Breast epithelium (tissue), 3 donors: ENCODE measurements around the gene DYNLT1.

Experiments used
- POLR2A ChIP-seq: fragments of 450-650 bp; IDR thresholded peaks from one replicate; pipeline ENCODE4 v1.6.1; 2016; ENCODE audit warnings: antibody characterized with exemption, mild to moderate bottlenecking, moderate library complexity
- TF ChIP-seq, protein P1 (sequence below), 3 donors: fragments of 450-650 bp; IDR thresholded peaks; one replicate each; pipeline ENCODE4 v1.5.1; 2016 to 2017; ENCODE audit warnings: antibody characterized with exemption in 3 of 3, mild to moderate bottlenecking in 3 of 3, moderate library complexity in 3 of 3

GRCh38 chr6:158654498-158654897 is 10.0 kb upstream of the DYNLT1 start:
- TF ChIP-seq, protein P1, sequence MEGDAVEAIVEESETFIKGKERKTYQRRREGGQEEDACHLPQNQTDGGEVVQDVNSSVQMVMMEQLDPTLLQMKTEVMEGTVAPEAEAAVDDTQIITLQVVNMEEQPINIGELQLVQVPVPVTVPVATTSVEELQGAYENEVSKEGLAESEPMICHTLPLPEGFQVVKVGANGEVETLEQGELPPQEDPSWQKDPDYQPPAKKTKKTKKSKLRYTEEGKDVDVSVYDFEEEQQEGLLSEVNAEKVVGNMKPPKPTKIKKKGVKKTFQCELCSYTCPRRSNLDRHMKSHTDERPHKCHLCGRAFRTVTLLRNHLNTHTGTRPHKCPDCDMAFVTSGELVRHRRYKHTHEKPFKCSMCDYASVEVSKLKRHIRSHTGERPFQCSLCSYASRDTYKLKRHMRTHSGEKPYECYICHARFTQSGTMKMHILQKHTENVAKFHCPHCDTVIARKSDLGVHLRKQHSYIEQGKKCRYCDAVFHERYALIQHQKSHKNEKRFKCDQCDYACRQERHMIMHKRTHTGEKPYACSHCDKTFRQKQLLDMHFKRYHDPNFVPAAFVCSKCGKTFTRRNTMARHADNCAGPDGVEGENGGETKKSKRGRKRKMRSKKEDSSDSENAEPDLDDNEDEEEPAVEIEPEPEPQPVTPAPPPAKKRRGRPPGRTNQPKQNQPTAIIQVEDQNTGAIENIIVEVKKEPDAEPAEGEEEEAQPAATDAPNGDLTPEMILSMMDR (IDR thresholded peaks at IDR 0.05) = no peak
- TF ChIP-seq POLR2A = no peak
